Left lung (tissue), 10 donors: ENCODE data around the gene METTL25. TPM values are rescaled to one million over a fixed set of nuclear protein-coding genes. Genes with fewer than 3 reads are reported as not detected.

ENCODE experiments used
- ATAC-seq: fragments of 200-7000 bp; cut with Tn5 transposase; one replicate; pipeline ENCODE4 v1.9.1; 2020; ENCODE audit warnings: moderate library complexity
- DNase-seq, 4 donors: peaks; one replicate each; pipeline ENCODE4 v3.0.0-alpha.2; 2013 to 2020
- H3K27ac ChIP-seq, 2 donors: fragments of 200-600 bp; sonication (generic) in 1 of 2; one replicate each; pipeline versions ENCODE4 v1.5.0 to v1.8.0; 2020 to 2021
- H3K27me3 ChIP-seq, 2 donors: fragments of 200-600 bp; sonication (generic) in 1 of 2; one replicate each; pipeline versions ENCODE4 v1.5.0 to v1.8.0; 2020 to 2021
- H3K36me3 ChIP-seq, 2 donors: fragments of 200-600 bp; sonication (generic) in 1 of 2; one replicate each; pipeline versions ENCODE4 v1.5.0 to v1.8.0; 2020 to 2021
- H3K4me1 ChIP-seq, 2 donors: fragments of 200-600 bp; one replicate each; pipeline ENCODE4 v1.8.0; 2021
- H3K4me3 ChIP-seq, 2 donors: fragments of 200-600 bp; sonication (generic) in 1 of 2; one replicate each; pipeline versions ENCODE4 v1.5.0 to v1.8.0; 2020 to 2021; ENCODE audit warnings: mild to moderate bottlenecking in 1 of 2
- H3K9me3 ChIP-seq, 2 donors: fragments of 200-600 bp; sonication (generic) in 1 of 2; one replicate each; pipeline versions ENCODE4 v1.5.0 to v1.8.0; 2020 to 2021
- CTCF ChIP-seq, 2 donors: fragments of 200-600 bp; sonication (generic) in 1 of 2; IDR thresholded peaks; one replicate each; pipeline versions ENCODE4 v1.5.0 to v1.8.0; 2021; ENCODE audit warnings: antibody characterized with exemption in 2 of 2
- intact Hi-C, 2 donors: fragments of 100-400 bp; cut with DNase I; formaldehyde crosslinking; loops; one replicate each; pipeline versions ENCODE4 v1.11.2 to v1.14.2; 2022
- polyA plus RNA-seq, 6 donors: library from polyadenylated mRNA; unstranded; fragments of 120-200 nt; gene quantifications; one replicate each; pipeline ENCODE4 v1.2.1, GENCODE V29; 2013; ENCODE audit not compliant: insufficient read length in 6 of 6
- total RNA-seq, 2 donors: library from RNA; stranded (reverse); fragmentation: NEBNext Ultra II Directional; extraction: Animal tissue kit (Norgen Biotek cat#: 25700); gene quantifications; one replicate each; pipeline ENCODE4 v1.2.1, GENCODE V29; 2021
- donor health status: DM: no; HTN: yes; CAD: no.
- donor health status: DM: no; HTN: no; CAD: no.

The METTL25 gene
- total and polyA plus RNA-seq, 8 donors = 10.8 to 16.9 (median 13.9) TPM

- DNase-seq (no peak), ATAC-seq (no peak)
- intact Hi-C loops = no loop called here
- Histone ChIP-seq H3K4me1 (no peaks in the 10 kb centered on the region), H3K9me3 (no peaks in the 10 kb centered on the region), H3K27ac (no peak overlapping the region), H3K4me3 (no peak overlapping the region), H3K36me3 (peaks cover 0 to 8% of the 10 kb centered on the region in 2 donors), H3K27me3 (no peaks in the 10 kb centered on the region)
- no peak for TF ChIP-seq CTCF (IDR thresholded peaks at IDR 0.05)
These were observed 79.4 kb downstream of the METTL25 start for GRCh38 chr12:82437744-82438143.

GRCh38 chr12:82438356-82438755 is 80.0 kb downstream of the METTL25 start:
- H3K27me3 ChIP-seq = no peaks in the 10 kb centered on the region
- intact Hi-C loops = no loop called here
- no peak for ATAC-seq
- H3K4me3 ChIP-seq = no peak overlapping the region
- no peak for TF ChIP-seq CTCF (IDR thresholded peaks at IDR 0.05)
- H3K36me3 ChIP-seq = peaks cover 0 to 8% of the 10 kb centered on the region in 2 donors
- no peak overlapping the region for H3K27ac ChIP-seq
- H3K9me3 ChIP-seq = no peaks in the 10 kb centered on the region
- no peak for DNase-seq
- H3K4me1 ChIP-seq = no peaks in the 10 kb centered on the region

GRCh38 chr12:82440885-82441284 is 82.6 kb downstream of the METTL25 start:
- no peak for TF ChIP-seq CTCF (IDR thresholded peaks at IDR 0.05)
- H3K4me1 ChIP-seq = no peaks in the 10 kb centered on the region

GRCh38 chr12:82448911-82449578 is 90.7 kb downstream of the METTL25 start:
- Histone ChIP-seq H3K9me3 (no peaks in the 10 kb centered on the region), H3K4me1 (no peaks in the 10 kb centered on the region), H3K4me3 (no peak overlapping the region), H3K27ac (no peak overlapping the region), H3K36me3 (peaks cover 0 to 9% of the 10 kb centered on the region in 2 donors), H3K27me3 (no peaks in the 10 kb centered on the region)
- no peak for TF ChIP-seq CTCF (IDR thresholded peaks at IDR 0.05)
- intact Hi-C loops = no loop called here
- no peak for ATAC-seq
- DNase-seq = no peak

More at GRCh38 chr12:82440885-82441284, 82.6 kb downstream of the METTL25 start:
- no peaks in the 10 kb centered on the region for H3K9me3 ChIP-seq
- intact Hi-C loops = no loop called here
- no peaks in the 10 kb centered on the region for H3K27me3 ChIP-seq
- no peak overlapping the region for H3K27ac ChIP-seq
- DNase-seq (no peak), ATAC-seq (no peak)
- H3K4me3 ChIP-seq = no peak overlapping the region
- H3K36me3 ChIP-seq = peaks cover 0 to 21% of the 10 kb centered on the region in 2 donors

- intact Hi-C loops = no loop called here
- H3K9me3 ChIP-seq = no peaks in the 10 kb centered on the region
- no peak overlapping the region for H3K4me3 ChIP-seq
- no peak overlapping the region for H3K27ac ChIP-seq
- H3K36me3 ChIP-seq = peaks cover 0 to 5% of the 10 kb centered on the region in 2 donors
- no peak for DNase-seq
- no peak for ATAC-seq
- no peak for TF ChIP-seq CTCF (IDR thresholded peaks at IDR 0.05)
- H3K27me3 ChIP-seq = no peaks in the 10 kb centered on the region
- H3K4me1 ChIP-seq = no peaks in the 10 kb centered on the region
These were observed 98.3 kb downstream of the METTL25 start for GRCh38 chr12:82456633-82457032.
